ENCODE measurements around the gene DHX34.
"Not testable (repeated sequence)": the region's sequence is repeated elsewhere in the genome, so short reads cannot be mapped to it uniquely, and the experiment has no call there.

DHX34 gene

DNA sequence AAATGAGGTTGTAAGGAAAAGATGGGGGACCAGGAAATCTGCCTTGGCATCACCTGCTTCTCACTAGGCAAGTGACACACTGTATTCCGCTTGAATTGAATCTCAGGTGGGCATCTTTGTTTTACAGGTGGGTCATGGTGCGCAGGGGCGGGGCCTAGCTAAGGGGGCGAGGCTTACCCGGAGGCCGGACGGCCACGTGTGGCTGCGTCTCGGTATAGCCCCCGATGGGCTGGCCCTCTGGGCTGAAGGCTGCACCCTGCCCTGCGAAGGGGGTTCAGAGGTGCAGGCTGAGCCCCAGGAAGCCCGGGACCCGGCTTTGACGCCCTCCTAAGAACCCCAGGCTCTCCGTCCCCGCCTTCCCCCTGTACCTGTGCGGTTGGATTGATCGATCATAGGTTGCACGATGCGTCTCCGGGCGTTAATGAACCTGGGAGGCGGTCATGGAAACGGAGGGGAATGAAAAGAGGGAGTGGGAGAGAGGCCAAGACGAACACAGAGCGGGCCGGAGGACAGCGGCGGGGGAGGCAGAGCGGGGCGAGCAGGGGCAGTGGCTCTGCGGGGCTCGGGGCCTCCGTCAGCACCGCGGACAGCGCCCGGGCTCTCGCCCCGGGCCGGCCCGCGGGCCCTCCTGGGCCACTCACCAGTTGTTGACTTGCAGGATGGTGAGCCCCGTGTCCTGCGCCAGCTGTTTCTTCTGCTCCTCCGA lies 57.7 kb downstream of the DHX34 start:
- no peak overlapping the region for H3K4me3 ChIP-seq (ENCODE audit: insufficient read length, low read depth)
- no peak overlapping the region for H3K9ac ChIP-seq (ENCODE audit: insufficient read length, low read depth)
- no peak for DNase-seq (ENCODE audit: low read depth, low spot score)
- no peaks in the 10 kb centered on the region for H3K27me3 ChIP-seq (ENCODE audit: insufficient read depth, insufficient read length)
- peaks cover 4% of the 10 kb centered on the region for H3K4me1 ChIP-seq (ENCODE audit: insufficient read depth, insufficient read length)
- H3K36me3 ChIP-seq (ENCODE audit: insufficient read depth, insufficient read length, low read length) = peaks cover 29% of the 10 kb centered on the region
- no peak for TF ChIP-seq ZNF274 (IDR thresholded peaks at IDR 0.05; ENCODE audit: low read depth, low read length)
- no peak for TF ChIP-seq YY1 (IDR thresholded peaks at IDR 0.05; ENCODE audit: insufficient read depth, insufficient read length)
- no peak for TF ChIP-seq SUZ12 (IDR thresholded peaks at IDR 0.05; ENCODE audit: extremely low read depth, insufficient read depth, insufficient read length)
- no peaks in the 10 kb centered on the region for H3K9me3 ChIP-seq (ENCODE audit: insufficient read depth, low read length)

DNA sequence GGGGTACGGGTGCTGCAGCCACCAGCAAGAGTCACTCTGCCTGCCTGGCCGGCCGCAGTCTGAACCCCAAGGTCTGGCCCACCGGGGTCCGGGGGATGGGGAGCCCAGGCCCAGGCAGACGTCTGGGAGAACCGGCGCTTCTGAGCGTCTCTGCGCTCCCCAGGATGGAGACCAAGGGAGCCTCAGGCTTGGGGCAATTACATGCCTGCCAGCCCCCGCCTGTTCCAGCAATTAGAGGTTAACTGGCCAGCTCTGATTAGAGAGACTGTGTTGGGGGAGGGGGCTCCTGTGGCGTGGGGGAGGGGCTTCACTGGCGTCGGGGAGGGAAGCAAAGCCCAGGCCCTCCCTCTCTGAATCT lies 58.3 kb downstream of the DHX34 start:
- H3K9me3 ChIP-seq (ENCODE audit: insufficient read depth, low read length) = no peaks in the 10 kb centered on the region
- peaks cover 27% of the 10 kb centered on the region for H3K36me3 ChIP-seq (ENCODE audit: insufficient read depth, insufficient read length, low read length)
- no peak for TF ChIP-seq ZNF274 (IDR thresholded peaks at IDR 0.05; ENCODE audit: low read depth, low read length)
- no peak for TF ChIP-seq SUZ12 (IDR thresholded peaks at IDR 0.05; ENCODE audit: extremely low read depth, insufficient read depth, insufficient read length)
- no peak for TF ChIP-seq YY1 (IDR thresholded peaks at IDR 0.05; ENCODE audit: insufficient read depth, insufficient read length)
- no peak for DNase-seq (ENCODE audit: low read depth, low spot score)
- no peak overlapping the region for H3K4me3 ChIP-seq (ENCODE audit: insufficient read length, low read depth)
- no peak overlapping the region for H3K9ac ChIP-seq (ENCODE audit: insufficient read length, low read depth)
- H3K4me1 ChIP-seq (ENCODE audit: insufficient read depth, insufficient read length) = peaks cover 3% of the 10 kb centered on the region
- H3K27me3 ChIP-seq (ENCODE audit: insufficient read depth, insufficient read length) = no peaks in the 10 kb centered on the region

DNA sequence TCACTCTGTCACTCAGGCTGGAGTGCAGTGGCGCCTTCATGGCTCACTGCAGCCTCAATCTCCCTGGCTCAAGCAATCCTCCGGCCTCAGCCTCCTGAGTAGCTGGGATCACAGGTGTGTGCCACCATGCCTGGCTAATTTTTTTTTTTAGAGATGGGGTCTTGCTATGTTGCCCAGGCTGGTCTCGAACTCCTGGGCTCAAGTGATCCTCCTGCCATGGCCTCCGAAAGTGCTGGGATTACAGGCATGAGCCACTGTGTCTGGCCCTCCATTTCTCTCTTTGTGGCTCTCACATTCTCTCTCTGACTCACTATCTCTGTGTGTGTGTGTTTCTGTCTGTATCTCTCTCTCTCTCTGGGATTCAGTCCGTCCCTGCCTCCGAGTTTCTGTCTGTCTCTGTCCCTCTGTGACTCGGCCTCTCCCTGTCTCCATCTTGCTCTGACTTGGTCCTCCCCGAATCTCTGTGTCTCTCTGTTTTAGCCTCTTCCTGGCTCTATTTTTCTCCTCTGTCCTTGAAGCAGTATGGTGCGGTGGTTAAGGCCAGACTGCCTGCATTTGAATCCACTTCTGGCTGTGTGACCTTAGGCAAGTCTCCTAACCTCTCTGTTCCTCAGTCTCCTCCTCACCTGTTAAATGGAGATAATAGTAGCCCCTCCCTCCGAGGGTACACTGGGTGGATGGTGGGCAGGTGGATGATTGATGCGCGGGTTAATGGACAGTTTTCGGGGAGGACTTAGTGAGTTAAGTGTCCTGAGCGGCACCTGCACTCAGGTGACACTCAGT lies 59.2 kb downstream of the DHX34 start:
- TF ChIP-seq ZNF274 (IDR thresholded peaks at IDR 0.05; ENCODE audit: low read depth, low read length) = no peak
- Histone ChIP-seq H3K4me3 (ENCODE audit: insufficient read length, low read depth) (no peak overlapping the region), H3K27me3 (ENCODE audit: insufficient read depth, insufficient read length) (no peaks in the 10 kb centered on the region)

DNA sequence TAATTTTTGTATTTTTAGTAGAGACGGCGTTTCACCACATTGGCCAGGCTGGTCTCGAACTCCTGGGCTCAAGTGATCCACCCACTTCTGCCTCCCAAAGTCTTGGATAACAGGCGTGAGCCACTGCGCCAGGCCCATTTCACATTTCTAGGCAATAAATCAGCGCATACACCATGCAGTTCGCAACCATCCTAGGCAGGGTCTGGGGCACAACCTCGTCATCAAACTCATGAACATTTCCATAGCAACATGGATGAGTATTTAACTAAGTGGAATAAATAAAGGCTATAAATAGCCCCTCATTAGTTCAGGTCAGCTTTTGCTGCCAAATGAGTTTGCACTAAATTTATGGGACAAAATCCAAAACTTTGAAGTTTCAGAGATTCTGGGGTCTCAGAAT lies 62.0 kb downstream of the DHX34 start:
- Histone ChIP-seq H3K9ac (ENCODE audit: insufficient read length, low read depth) (no peak overlapping the region), H3K9me3 (ENCODE audit: insufficient read depth, low read length) (no peaks in the 10 kb centered on the region), H3K36me3 (ENCODE audit: insufficient read depth, insufficient read length, low read length) (peaks cover 28% of the 10 kb centered on the region), H3K4me1 (ENCODE audit: insufficient read depth, insufficient read length) (peaks cover 2% of the 10 kb centered on the region), H3K4me3 (ENCODE audit: insufficient read length, low read depth) (no peak overlapping the region), H3K27me3 (ENCODE audit: insufficient read depth, insufficient read length) (no peaks in the 10 kb centered on the region)
- no peak for DNase-seq (ENCODE audit: low read depth, low spot score)
- TF ChIP-seq SUZ12 (IDR thresholded peaks at IDR 0.05; ENCODE audit: extremely low read depth, insufficient read depth, insufficient read length) (no peak), YY1 (IDR thresholded peaks at IDR 0.05; ENCODE audit: insufficient read depth, insufficient read length) (no peak), ZNF274 (IDR thresholded peaks at IDR 0.05; ENCODE audit: low read depth, low read length) (no peak)

More for the DNA sequence above, 59.2 kb downstream of the DHX34 start:
- Histone ChIP-seq H3K9ac (ENCODE audit: insufficient read length, low read depth) (no peak overlapping the region), H3K9me3 (ENCODE audit: insufficient read depth, low read length) (no peaks in the 10 kb centered on the region), H3K4me1 (ENCODE audit: insufficient read depth, insufficient read length) (peaks cover 2% of the 10 kb centered on the region), H3K36me3 (ENCODE audit: insufficient read depth, insufficient read length, low read length) (peaks cover 24% of the 10 kb centered on the region)
- DNase-seq (ENCODE audit: low read depth, low spot score) = no peak

DNA sequence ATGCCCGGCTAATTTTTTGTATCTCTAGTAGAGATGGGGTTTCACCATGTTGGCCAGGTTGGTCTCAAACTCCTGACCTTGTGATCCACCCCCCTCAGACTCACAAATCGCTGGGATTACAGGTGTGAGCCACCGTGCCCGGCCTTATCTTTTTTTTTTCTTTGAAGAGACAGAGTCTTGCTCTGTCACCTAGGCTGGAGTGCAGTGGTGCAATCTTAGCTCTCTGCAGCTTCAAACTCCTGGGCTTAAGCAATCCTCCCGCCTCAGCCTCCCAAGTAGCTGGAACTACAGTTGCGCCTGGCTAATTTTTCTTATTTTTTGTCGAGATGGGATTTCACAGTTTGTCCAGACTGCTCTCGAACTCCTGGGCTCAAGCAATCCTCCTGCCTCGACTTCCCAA lies 62.6 kb downstream of the DHX34 start:
- not testable (repeated sequence) for DNase-seq (ENCODE audit: low read depth, low spot score); H3K27me3 ChIP-seq (ENCODE audit: insufficient read depth, insufficient read length); H3K9ac ChIP-seq (ENCODE audit: insufficient read length, low read depth); H3K9me3 ChIP-seq (ENCODE audit: insufficient read depth, low read length); H3K4me1 ChIP-seq (ENCODE audit: insufficient read depth, insufficient read length); H3K4me3 ChIP-seq (ENCODE audit: insufficient read length, low read depth)
- H3K36me3 ChIP-seq (ENCODE audit: insufficient read depth, insufficient read length, low read length) = peaks cover 25% of the 10 kb centered on the region

DNA sequence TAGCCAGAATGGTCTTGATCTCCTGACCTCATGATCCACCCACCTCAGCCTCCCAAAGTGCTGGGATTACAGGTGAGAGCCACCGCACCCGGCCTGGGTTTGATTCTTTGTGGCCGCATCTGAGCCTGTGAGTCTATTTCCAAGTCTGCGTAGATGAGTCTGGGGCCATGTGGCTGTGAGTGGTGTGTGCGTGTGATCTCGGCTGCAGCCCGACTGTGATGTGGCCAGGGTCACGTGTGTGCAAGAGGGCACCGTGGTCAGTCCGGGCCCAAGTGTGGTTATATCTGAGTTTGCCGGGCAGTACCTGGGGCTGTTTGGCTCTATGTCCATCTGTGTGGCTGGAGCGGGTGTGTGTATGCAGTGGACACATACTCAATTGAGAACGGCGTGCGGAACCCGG lies 64.8 kb downstream of the DHX34 start:
- Histone ChIP-seq H3K27me3 (ENCODE audit: insufficient read depth, insufficient read length) (peaks cover 10% of the 10 kb centered on the region), H3K36me3 (ENCODE audit: insufficient read depth, insufficient read length, low read length) (peaks cover 16% of the 10 kb centered on the region), H3K9me3 (ENCODE audit: insufficient read depth, low read length) (no peaks in the 10 kb centered on the region), H3K9ac (ENCODE audit: insufficient read length, low read depth) (no peak overlapping the region), H3K4me3 (ENCODE audit: insufficient read length, low read depth) (no peak overlapping the region), H3K4me1 (ENCODE audit: insufficient read depth, insufficient read length) (peaks cover 9% of the 10 kb centered on the region)
- no peak for DNase-seq (ENCODE audit: low read depth, low spot score)
- TF ChIP-seq YY1 (IDR thresholded peaks at IDR 0.05; ENCODE audit: insufficient read depth, insufficient read length) = no peak
- TF ChIP-seq SUZ12 (IDR thresholded peaks at IDR 0.05; ENCODE audit: extremely low read depth, insufficient read depth, insufficient read length) = no peak
- TF ChIP-seq ZNF274 (IDR thresholded peaks at IDR 0.05; ENCODE audit: low read depth, low read length) = no peak

DNA sequence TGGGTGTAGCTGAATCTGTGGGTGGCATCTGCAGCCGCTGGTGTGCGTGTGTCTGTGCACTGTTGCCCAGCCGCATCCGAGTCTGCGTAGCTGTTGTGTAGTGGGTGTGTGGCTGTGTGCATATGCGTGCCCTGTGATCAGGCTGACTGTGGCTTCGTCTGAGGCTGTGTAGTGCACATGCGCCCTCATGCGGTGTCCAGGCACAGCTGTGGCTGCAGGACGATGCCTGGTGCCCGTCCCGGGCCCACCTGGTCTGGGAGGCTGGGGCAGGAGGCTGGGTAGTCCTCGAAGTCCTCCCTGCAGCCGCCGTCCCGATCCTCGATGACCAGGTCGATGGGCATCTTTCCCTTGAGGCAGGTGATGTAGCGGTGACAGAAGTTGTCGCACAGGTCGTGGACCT lies 65.4 kb downstream of the DHX34 start:
- H3K9ac ChIP-seq (ENCODE audit: insufficient read length, low read depth) = no peak overlapping the region
- H3K9me3 ChIP-seq (ENCODE audit: insufficient read depth, low read length) = no peaks in the 10 kb centered on the region
- peaks cover 12% of the 10 kb centered on the region for H3K27me3 ChIP-seq (ENCODE audit: insufficient read depth, insufficient read length)
- no peak overlapping the region for H3K4me3 ChIP-seq (ENCODE audit: insufficient read length, low read depth)
- H3K36me3 ChIP-seq (ENCODE audit: insufficient read depth, insufficient read length, low read length) = peaks cover 16% of the 10 kb centered on the region
- TF ChIP-seq YY1 (IDR thresholded peaks at IDR 0.05; ENCODE audit: insufficient read depth, insufficient read length) (no peak), ZNF274 (IDR thresholded peaks at IDR 0.05; ENCODE audit: low read depth, low read length) (no peak), SUZ12 (IDR thresholded peaks at IDR 0.05; ENCODE audit: extremely low read depth, insufficient read depth, insufficient read length) (no peak)
- H3K4me1 ChIP-seq (ENCODE audit: insufficient read depth, insufficient read length) = peaks cover 9% of the 10 kb centered on the region
- no peak for DNase-seq (ENCODE audit: low read depth, low spot score)

Measured in NT2/D1 (cell line).